ENCODE results near the gene PHLDB1. TPM values are rescaled to one million over a fixed set of nuclear protein-coding genes. Genes with fewer than 3 reads are reported as not detected.

The PHLDB1 gene
- polyA plus RNA-seq, 12 donors: 64.0 to 97.0 (median 77.5) TPM; not detected in 1

Other genes with a start within 250 kb of the PHLDB1 start
- gene UBE4A, start 248.0 kb upstream of the PHLDB1 start, polyA plus RNA-seq (ENCODE audit: insufficient read length in 12 of 12): 100 to 1,000 TPM in 1 of 12 donors, 10 to 100 TPM in 11; 20.3 to 160 (median 25.9) TPM
- 100 to 1,000 TPM in 11 of 12 donors, not detected in 1; 296 to 410 (median 345) TPM for gene ATP5MG, start 206.0 kb upstream of the PHLDB1 start, polyA plus RNA-seq (ENCODE audit: insufficient read length in 12 of 12)
- gene KMT2A, start 171.1 kb upstream of the PHLDB1 start, polyA plus RNA-seq (ENCODE audit: insufficient read length in 12 of 12): 10 to 100 TPM in 11 of 12 donors, not detected in 1; 25.3 to 45.7 (median 29.7) TPM
- 1 to 10 TPM in 9 of 12 donors, under 1 TPM in 1, not detected in 2; 0.76 to 3.9 (median 1.7) TPM for gene TTC36, start 80.1 kb upstream of the PHLDB1 start, polyA plus RNA-seq (ENCODE audit: insufficient read length in 12 of 12)
- gene TMEM25, start 76.4 kb upstream of the PHLDB1 start, polyA plus RNA-seq (ENCODE audit: insufficient read length in 12 of 12): 10 to 100 TPM in 11 of 12 donors, not detected in 1; 12.7 to 24.3 (median 18.6) TPM
- gene IFT46, start 41.7 kb upstream of the PHLDB1 start, polyA plus RNA-seq (ENCODE audit: insufficient read length in 12 of 12): 10 to 100 TPM in 10 of 12 donors, 1 to 10 TPM in 1, not detected in 1; 9.2 to 31.6 (median 19.5) TPM
- 100 to 1,000 TPM in 11 of 12 donors, not detected in 1; 106 to 189 (median 141) TPM for gene ARCN1, start 35.2 kb upstream of the PHLDB1 start, polyA plus RNA-seq (ENCODE audit: insufficient read length in 12 of 12)
- gene TREH, start 72.0 kb downstream of the PHLDB1 start, polyA plus RNA-seq (ENCODE audit: insufficient read length in 12 of 12): under 1 TPM in 7 of 12 donors, not detected in 5; 0.12 to 0.57 (median 0.26) TPM
- 100 to 1,000 TPM in 2 of 12 donors, 10 to 100 TPM in 10; 68.5 to 523 (median 88.0) TPM for gene DDX6, start 183.5 kb downstream of the PHLDB1 start, polyA plus RNA-seq (ENCODE audit: insufficient read length in 12 of 12)